ENCODE results near the gene ZNF865. TPM values are rescaled to one million over a fixed set of nuclear protein-coding genes. Genes with fewer than 3 reads are reported as not detected.

Gene ZNF865
- total and polyA plus RNA-seq, 2 of the 4 experiments (the other 2 are of a cell fraction): under 0.01 to 4.6 TPM

GRCh38 chr19:55655648-55656040, 50.2 kb downstream of the ZNF865 start:
- TF ChIP-seq, protein P1, sequence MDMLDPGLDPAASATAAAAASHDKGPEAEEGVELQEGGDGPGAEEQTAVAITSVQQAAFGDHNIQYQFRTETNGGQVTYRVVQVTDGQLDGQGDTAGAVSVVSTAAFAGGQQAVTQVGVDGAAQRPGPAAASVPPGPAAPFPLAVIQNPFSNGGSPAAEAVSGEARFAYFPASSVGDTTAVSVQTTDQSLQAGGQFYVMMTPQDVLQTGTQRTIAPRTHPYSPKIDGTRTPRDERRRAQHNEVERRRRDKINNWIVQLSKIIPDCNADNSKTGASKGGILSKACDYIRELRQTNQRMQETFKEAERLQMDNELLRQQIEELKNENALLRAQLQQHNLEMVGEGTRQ (IDR thresholded peaks at IDR 0.05; ENCODE audit: low read depth, low read length): no peak
- no peak for TF ChIP-seq SMC3 (IDR thresholded peaks at IDR 0.05; ENCODE audit: low read depth, low read length)
- TF ChIP-seq MXI1 (IDR thresholded peaks at IDR 0.05; ENCODE audit: borderline replicate concordance, low read depth, low read length): no peak
- no peak for TF ChIP-seq FOS (IDR thresholded peaks at IDR 0.05; ENCODE audit: low read depth, low read length)
- TF ChIP-seq RFX5 (IDR thresholded peaks at IDR 0.05; ENCODE audit: low read depth, low read length): no peak
- TF ChIP-seq NFE2L2 (IDR thresholded peaks at IDR 0.05; ENCODE audit: low read depth, low read length): no peak
- TF ChIP-seq RCOR1 (IDR thresholded peaks at IDR 0.05; ENCODE audit: insufficient replicate concordance, low read length): no peak
- TF ChIP-seq BHLHE40 (IDR thresholded peaks at IDR 0.05; ENCODE audit: low read depth, low read length): no peak
- TF ChIP-seq ELK1 (IDR thresholded peaks at IDR 0.05; ENCODE audit: borderline replicate concordance, low read depth, low read length): no peak
- TF ChIP-seq MAFK (IDR thresholded peaks at IDR 0.05; ENCODE audit: low read depth, low read length): no peak
- TF ChIP-seq MAZ (IDR thresholded peaks at IDR 0.05; ENCODE audit: borderline replicate concordance, low read depth, low read length): no peak
- no peak for TF ChIP-seq RAD21 (IDR thresholded peaks at IDR 0.05; ENCODE audit: low read length)
- H2BK20ac ChIP-seq (ENCODE audit: low read depth, low read length): no peak overlapping the region
- peak overlapping the region; percentile 94 for H3K27ac ChIP-seq (ENCODE audit: insufficient read depth, low read length)
- intact Hi-C loops (cut with micrococcal nuclease): loop anchor here (2.0 kb wide), 1 partner anchor 19 kb away; the partner anchor contains the start of gene EPN1
- H3K23ac ChIP-seq (ENCODE audit: low read depth, low read length): peak overlapping the region; percentile 42; the same call in 1 of the 2 replicates
- no peak for ATAC-seq (ENCODE audit: low read depth)
- POLR2A ChIA-PET (ENCODE audit: unreplicated experiment): no interaction called here
- peak overlapping the region; percentile 92 for H3K4me2 ChIP-seq (ENCODE audit: low read depth, low read length)
- H2AK5ac ChIP-seq (ENCODE audit: low read depth, low read length): peak overlapping the region; percentile 76
- dilution Hi-C loops (cut with HindIII; ENCODE audit: low sequenced_read_pairs, unreplicated experiment): no loop called here
- in situ Hi-C loops (cut with MboI; ENCODE audit: low sequenced_read_pairs): loop anchor here (25.0 kb wide), 2 partner anchors 1193 to 1518 kb away; partner anchors contain the start of genes CDC42EP5, CNOT3 and LENG9
- peak overlapping the region; percentile 57 for H4K91ac ChIP-seq (ENCODE audit: insufficient read depth, low read depth, low read length)
- peaks cover 10% of the 10 kb centered on the region for H3K4me1 ChIP-seq (ENCODE audit: control insufficient read depth, insufficient read depth, low read length)
- no peak overlapping the region for H2BK15ac ChIP-seq (ENCODE audit: low read depth, low read length)
- peak overlapping the region; percentile 79 for H3K4me3 ChIP-seq (ENCODE audit: insufficient read depth, low read depth, low read length)
- peak overlapping the region; percentile 57 for H3K4ac ChIP-seq (ENCODE audit: low read depth, low read length)
- H4K5ac ChIP-seq (ENCODE audit: low read depth, low read length): 0 out of 2 replicates have a peak overlapping the region, but pooled peaks have one; percentile 1
- H4K8ac ChIP-seq (ENCODE audit: low read depth in 2 of 2, low read length in 2 of 2): peak overlapping the region; percentile 53 to 98; a peak in 3 of 4 replicates
- CTCF ChIA-PET: no interaction called here
- peak overlapping the region; percentile 81 for H3K9ac ChIP-seq (ENCODE audit: low read depth, low read length)
- WGBS, 2 experiments (ENCODE audit: extremely low coverage in 2 of 2, insufficient read length in 1 of 2): no CpG with 5 or more reads among the region's 19 CpGs
- H3K14ac ChIP-seq (replicated peaks; ENCODE audit: low read depth, low read length): peak overlapping the region; percentile 73
- H2AFZ ChIP-seq (replicated peaks; ENCODE audit: low read length, poor library complexity): peak overlapping the region; percentile 93
- H2AK9ac ChIP-seq (replicated peaks; ENCODE audit: low read depth, low read length, poor library complexity): peak overlapping the region; percentile 99
- no peak for DNase-seq
- peaks cover 19% of the 10 kb centered on the region for H3K36me3 ChIP-seq (ENCODE audit: control insufficient read depth, insufficient read depth, low read length)
- TSS peak; percentile 34 for BruUV-seq (replicated peaks)
- peaks cover 61% of the 10 kb centered on the region for H4K20me1 ChIP-seq (ENCODE audit: insufficient read depth, low read length)
- peak overlapping the region; percentile 2 for H2BK5ac ChIP-seq (ENCODE audit: low read depth, low read length, poor library complexity, severe bottlenecking)
- H3K9me3 ChIP-seq (ENCODE audit: control insufficient read depth, insufficient read depth, low read length): no peaks in the 10 kb centered on the region
- H3K56ac ChIP-seq (ENCODE audit: extremely low read depth, insufficient read depth, low read length): peak overlapping the region; percentile 58
- no peak overlapping the region for H2BK120ac ChIP-seq (ENCODE audit: low read depth, low read length)
- H3K9me1 ChIP-seq (ENCODE audit: insufficient read depth, low read length): peaks cover 13% of the 10 kb centered on the region
- peaks cover 0 to 18% of the 10 kb centered on the region in 2 experiments; a peak in 1 of 4 replicates for H3K79me1 ChIP-seq (ENCODE audit: low read depth in 1 of 2, low read length in 2 of 2)
- H3K27me3 ChIP-seq (ENCODE audit: control insufficient read depth, insufficient read depth, low read length): no peaks in the 10 kb centered on the region
- no peak overlapping the region for H3K18ac ChIP-seq (ENCODE audit: low read depth, low read length)

All from IMR-90 (cell line).